ENCODE measurements around the gene GADD45A. TPM values are rescaled to one million over a fixed set of nuclear protein-coding genes. Genes with fewer than 3 reads are reported as not detected.

GADD45A gene
- total RNA-seq, 1 donor from 2014 or later, result 162 TPM

DNA sequence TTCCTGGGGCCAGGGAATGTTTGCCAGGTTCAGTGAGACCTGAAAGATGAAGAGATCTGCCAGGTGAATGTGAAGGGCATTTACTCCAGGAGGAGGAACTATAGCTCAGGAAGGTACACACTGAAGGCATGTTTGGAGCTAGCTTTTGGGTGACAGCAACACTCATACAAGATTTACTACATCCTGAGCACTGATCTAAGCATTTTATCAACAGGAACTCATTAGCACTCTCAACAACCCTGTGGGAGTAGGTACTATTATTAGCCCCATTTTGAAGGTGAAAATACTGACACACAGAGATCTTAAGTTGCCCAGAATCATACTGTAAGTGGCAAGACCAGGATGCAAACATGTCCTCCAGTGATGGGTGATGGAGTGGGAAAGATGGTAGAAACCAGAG, 6.7 kb downstream of the GADD45A start:
- peaks cover 16% of the 10 kb centered on the region for H3K36me3 Mint-ChIP-seq (ENCODE audit: low read depth, unreplicated experiment)
- H3K27ac ChIP-seq (ENCODE audit: low read depth, low read length), result no peak overlapping the region
- peaks cover 31% of the 10 kb centered on the region for H4K20me1 ChIP-seq (ENCODE audit: insufficient read depth, low read length)
- peaks cover 9% of the 10 kb centered on the region for H3K4me1 ChIP-seq (ENCODE audit: insufficient read depth, low read length)
- no peak overlapping the region for H2AFZ ChIP-seq (ENCODE audit: low read depth, low read length)
- no peak overlapping the region for H3K4me3 ChIP-seq (ENCODE audit: insufficient read depth, low read depth, low read length)
- H3K27me3 Mint-ChIP-seq (ENCODE audit: low read depth, unreplicated experiment), result no peaks in the 10 kb centered on the region
- DNase-seq (ENCODE audit: low read depth) (no peak), FAIRE-seq (no peak)
- no peaks in the 10 kb centered on the region for H3K9me3 ChIP-seq (ENCODE audit: insufficient read depth, low read depth, low read length)
- TF ChIP-seq CTCF (IDR thresholded peaks at IDR 0.05; ENCODE audit: insufficient read depth, low read depth, low read length) (no peak), EZH2 (IDR thresholded peaks at IDR 0.05; ENCODE audit: insufficient read depth, low read length) (no peak)
- peaks cover 13% of the 10 kb centered on the region for H3K4me1 Mint-ChIP-seq (ENCODE audit: low read depth, unreplicated experiment)
- H3K79me2 ChIP-seq (ENCODE audit: insufficient read depth, low read length), result peaks cover 21% of the 10 kb centered on the region
- no peak overlapping the region for H3K4me3 Mint-ChIP-seq (ENCODE audit: unreplicated experiment)
- no peak overlapping the region for H3K9ac ChIP-seq (ENCODE audit: low read length)
- H3K4me2 ChIP-seq (ENCODE audit: low read length), result no peak overlapping the region
- H3K36me3 ChIP-seq (ENCODE audit: insufficient read depth, low read length), result peaks cover 25% of the 10 kb centered on the region
- H3K27ac Mint-ChIP-seq (ENCODE audit: unreplicated experiment), result peak overlapping the region; percentile 43
- no peaks in the 10 kb centered on the region for H3K27me3 ChIP-seq (ENCODE audit: insufficient read depth, low read length)
- H3K9me3 Mint-ChIP-seq (ENCODE audit: unreplicated experiment), result no peaks in the 10 kb centered on the region

DNA sequence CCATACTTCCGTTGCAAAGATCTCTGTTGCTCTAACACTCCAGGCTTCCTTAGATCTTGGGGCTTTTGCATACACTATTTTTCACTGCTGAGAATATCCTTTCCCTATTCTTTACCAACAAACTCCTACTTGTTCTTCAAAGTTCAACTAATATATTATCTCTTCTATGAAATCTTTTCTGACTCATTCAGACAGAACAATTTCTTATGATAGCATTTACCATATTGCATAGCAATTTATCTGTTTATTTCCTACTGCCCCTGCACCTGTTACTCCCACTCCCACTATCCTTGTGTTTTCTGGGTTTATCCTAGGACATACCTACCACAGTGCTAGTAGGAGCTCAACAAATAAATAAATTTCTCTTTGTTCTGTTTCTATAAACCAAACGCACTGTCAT, 11.0 kb downstream of the GADD45A start:
- H3K9me3 Mint-ChIP-seq (ENCODE audit: unreplicated experiment), result no peaks in the 10 kb centered on the region
- H2AFZ ChIP-seq (ENCODE audit: low read depth, low read length), result no peak overlapping the region
- no peaks in the 10 kb centered on the region for H3K79me2 ChIP-seq (ENCODE audit: insufficient read depth, low read length)
- peaks cover 6% of the 10 kb centered on the region for H4K20me1 ChIP-seq (ENCODE audit: insufficient read depth, low read length)
- no peak overlapping the region for H3K4me3 Mint-ChIP-seq (ENCODE audit: unreplicated experiment)
- peaks cover 6% of the 10 kb centered on the region for H3K4me1 ChIP-seq (ENCODE audit: insufficient read depth, low read length)
- FAIRE-seq (no peak), DNase-seq (ENCODE audit: low read depth) (no peak)
- H3K4me3 ChIP-seq (ENCODE audit: insufficient read depth, low read depth, low read length), result no peak overlapping the region
- H3K4me1 Mint-ChIP-seq (ENCODE audit: low read depth, unreplicated experiment), result peaks cover 14% of the 10 kb centered on the region
- H3K27me3 Mint-ChIP-seq (ENCODE audit: low read depth, unreplicated experiment), result no peaks in the 10 kb centered on the region
- H3K9me3 ChIP-seq (ENCODE audit: insufficient read depth, low read depth, low read length), result no peaks in the 10 kb centered on the region
- no peaks in the 10 kb centered on the region for H3K36me3 Mint-ChIP-seq (ENCODE audit: low read depth, unreplicated experiment)
- no peak overlapping the region for H3K4me2 ChIP-seq (ENCODE audit: low read length)
- no peaks in the 10 kb centered on the region for H3K27me3 ChIP-seq (ENCODE audit: insufficient read depth, low read length)
- no peak overlapping the region for H3K27ac ChIP-seq (ENCODE audit: low read depth, low read length)
- TF ChIP-seq EZH2 (IDR thresholded peaks at IDR 0.05; ENCODE audit: insufficient read depth, low read length), result no peak
- TF ChIP-seq CTCF (IDR thresholded peaks at IDR 0.05; ENCODE audit: insufficient read depth, low read depth, low read length), result no peak
- no peak overlapping the region for H3K9ac ChIP-seq (ENCODE audit: low read length)
- H3K27ac Mint-ChIP-seq (ENCODE audit: unreplicated experiment), result no peak overlapping the region
- H3K36me3 ChIP-seq (ENCODE audit: insufficient read depth, low read length), result peaks cover 2% of the 10 kb centered on the region

GRCh38 chr1:67696708-67697107, 11.7 kb downstream of the GADD45A start:
- Histone ChIP-seq H3K27me3 (ENCODE audit: insufficient read depth, low read length) (no peaks in the 10 kb centered on the region), H3K27ac (ENCODE audit: low read depth, low read length) (no peak overlapping the region), H4K20me1 (ENCODE audit: insufficient read depth, low read length) (peaks cover 6% of the 10 kb centered on the region), H3K4me1 (ENCODE audit: insufficient read depth, low read length) (peaks cover 10% of the 10 kb centered on the region), H3K79me2 (ENCODE audit: insufficient read depth, low read length) (no peaks in the 10 kb centered on the region), H3K4me2 (ENCODE audit: low read length) (no peak overlapping the region), H2AFZ (ENCODE audit: low read depth, low read length) (no peak overlapping the region), H3K9me3 (ENCODE audit: insufficient read depth, low read depth, low read length) (no peaks in the 10 kb centered on the region), H3K36me3 (ENCODE audit: insufficient read depth, low read length) (peaks cover 2% of the 10 kb centered on the region), H3K9ac (ENCODE audit: low read length) (no peak overlapping the region), H3K4me3 (ENCODE audit: insufficient read depth, low read depth, low read length) (no peak overlapping the region)
- no peaks in the 10 kb centered on the region for H3K36me3 Mint-ChIP-seq (ENCODE audit: low read depth, unreplicated experiment)
- no peak overlapping the region for H3K4me3 Mint-ChIP-seq (ENCODE audit: unreplicated experiment)
- no peak overlapping the region for H3K27ac Mint-ChIP-seq (ENCODE audit: unreplicated experiment)
- FAIRE-seq (no peak), DNase-seq (ENCODE audit: low read depth) (no peak)
- no peaks in the 10 kb centered on the region for H3K27me3 Mint-ChIP-seq (ENCODE audit: low read depth, unreplicated experiment)
- no peaks in the 10 kb centered on the region for H3K9me3 Mint-ChIP-seq (ENCODE audit: unreplicated experiment)
- peaks cover 20% of the 10 kb centered on the region for H3K4me1 Mint-ChIP-seq (ENCODE audit: low read depth, unreplicated experiment)
- TF ChIP-seq CTCF (IDR thresholded peaks at IDR 0.05; ENCODE audit: insufficient read depth, low read depth, low read length) (no peak), EZH2 (IDR thresholded peaks at IDR 0.05; ENCODE audit: insufficient read depth, low read length) (no peak)
